SK-N-SH treated with all-trans-retinoic acid at 6 μM for 48 hours (cell line): ENCODE results near the gene SYNJ2.

Experiments
- ARNTL ChIP-seq: fragments of 450-650 bp; formaldehyde crosslinking; IDR thresholded peaks from 2 replicates; pipeline ENCODE4 v1.5.0; 2020; ENCODE audit warnings: low read depth, mild to moderate bottlenecking, moderate library complexity, borderline replicate concordance
- PATZ1 ChIP-seq: fragments of 250-450 bp; sonication (Bioruptor Pico); IDR thresholded peaks from 2 replicates; pipeline ENCODE4 v1.8.0; 2020; ENCODE audit warnings: mild to moderate bottlenecking, moderate library complexity, borderline replicate concordance
- TSHZ2 ChIP-seq: fragments of 250-450 bp; sonication (Bioruptor Pico); IDR thresholded peaks from 2 replicates; pipeline ENCODE4 v1.5.0; 2020; ENCODE audit warnings: mild to moderate bottlenecking, moderate library complexity

GRCh38 chr6:157980288-157981131, 1.2 kb upstream of the SYNJ2 start:
- TF ChIP-seq PATZ1 (CRISPR knock-in tag) (no peak), ARNTL (no peak), TSHZ2 (CRISPR knock-in tag) (no peak)
